D341Med (cell line): ENCODE measurements around the gene NRBP1.

Source experiments
- DNase-seq: peaks from one replicate; pipeline ENCODE4 v3.0.0; 2012; ENCODE audit warnings: low spot score

NRBP1 gene

GRCh38 chr2:27428213-27428977 lies at the start of gene NRBP1:
NRBP1 (plus strand) TSS chr2:27428631; CDS start chr2:27433274, 4,643 bp downstream.
- DNase-seq: peak; percentile 94

- no peak for DNase-seq
Observed at GRCh38 chr2:27378809-27379290, 49.6 kb upstream of the NRBP1 start.

GRCh38 chr2:27379383-27379835 lies 49.0 kb upstream of the NRBP1 start:
- no peak for DNase-seq

GRCh38 chr2:27379836-27380625 lies 48.4 kb upstream of the NRBP1 start:
- DNase-seq: no peak

- peak; percentile 92 for DNase-seq
Observed at GRCh38 chr2:27380626-27381545, 47.5 kb upstream of the NRBP1 start, which contains the start of gene ZNF513. ZNF513 (minus strand) TSS chr2:27380734; CDS start chr2:27380526, 208 bp downstream.

- DNase-seq: peak; percentile 69
Observed at GRCh38 chr2:27381577-27382181, 46.8 kb upstream of the NRBP1 start.

GRCh38 chr2:27390822-27391679 lies 37.4 kb upstream of the NRBP1 start:
- no peak for DNase-seq

GRCh38 chr2:27393225-27393624 lies 35.2 kb upstream of the NRBP1 start:
- no peak for DNase-seq

GRCh38 chr2:27398962-27399361 lies 29.5 kb upstream of the NRBP1 start:
- no peak for DNase-seq

- DNase-seq: no peak
Observed at GRCh38 chr2:27400348-27401135, 27.9 kb upstream of the NRBP1 start.

GRCh38 chr2:27407798-27408491 lies 20.5 kb upstream of the NRBP1 start:
- peak; percentile 63 for DNase-seq

GRCh38 chr2:27408601-27409320 lies 19.7 kb upstream of the NRBP1 start:
- DNase-seq: peak; percentile 22

- DNase-seq: peak; percentile 98
Observed at GRCh38 chr2:27409321-27410073, 18.9 kb upstream of the NRBP1 start, which contains the start of gene PPM1G. PPM1G (minus strand) TSS chr2:27409591; CDS start chr2:27409422, 169 bp downstream.

- DNase-seq: no peak
Observed at GRCh38 chr2:27412419-27413152, 15.8 kb upstream of the NRBP1 start.

- DNase-seq: no peak
Observed at GRCh38 chr2:27416151-27416550, 12.3 kb upstream of the NRBP1 start.

- DNase-seq: no peak
Observed at GRCh38 chr2:27420996-27421395, 7.4 kb upstream of the NRBP1 start.
